H1 (cell line): ENCODE measurements around the gene ATE1.

Experiments used
- CTCF ChIP-seq, 3 experiments: IDR thresholded peaks; 1 replicate in 2 of 3; 2 replicates in 1 of 3; pipeline versions ENCODE4 v1.5.1 to v1.6.1; 2011; ENCODE audit warnings: low read length in 3 of 3, mild to moderate bottlenecking in 3 of 3, inconsistent platforms in 2 of 3, low read depth in 1 of 3, moderate library complexity in 1 of 3; ENCODE audit not compliant: insufficient read depth in 1 of 3; ENCODE audit errors: control extremely low read depth in 1 of 3
- TAF1 ChIP-seq: IDR thresholded peaks from 2 replicates; pipeline ENCODE4 v1.6.1; 2011; ENCODE audit warnings: mild to moderate bottlenecking, low read depth, low read length
- USF2 ChIP-seq: IDR thresholded peaks from 2 replicates; pipeline ENCODE4 v1.6.1; 2011; ENCODE audit warnings: low read length, improper control_type of control experiment

GRCh38 chr10:121741248-121741792 is 186.5 kb downstream of the ATE1 start:
- TF ChIP-seq CTCF (IDR thresholded peaks at IDR 0.05; ENCODE audit: control extremely low read depth in 1 of 3, insufficient read depth in 1 of 3, low read depth in 1 of 3, low read length in 3 of 3) (no peak), TAF1 (no peak), USF2 (no peak)
